ENCODE results near the gene GNL1. TPM values are rescaled to one million over a fixed set of nuclear protein-coding genes. Genes with fewer than 3 reads are reported as not detected.

GNL1 gene
- total and polyA plus RNA-seq, 9 of the 15 experiments (the other 6 are each of a cell fraction or from before 2014, with no cell fraction given): 0.73 to 112 (median 58.0) TPM

- Histone ChIP-seq H4K20me1 (replicated peaks; ENCODE audit: control insufficient read depth, insufficient read depth, low read length) (no peaks in the 10 kb centered on the region), H3K9ac (ENCODE audit: insufficient read depth in 1 of 2, low read depth in 2 of 2, low read length in 2 of 2) (no peak overlapping the region), H3K27me3 (ENCODE audit: control insufficient read depth in 2 of 2, insufficient read depth in 2 of 2, low read length in 2 of 2) (no peaks in the 10 kb centered on the region), H3K9me1 (ENCODE audit: control insufficient read depth, insufficient read depth, low read length) (no peaks in the 10 kb centered on the region), H3K4me1 (replicated peaks in 1 of 2; ENCODE audit: control insufficient read depth in 2 of 2, insufficient read depth in 2 of 2, low read length in 2 of 2) (peaks cover 2 to 3% of the 10 kb centered on the region in 2 experiments; a peak in 3 of 5 replicates), H3K4me3 (no peak overlapping the region), H3K36me3 (ENCODE audit: control insufficient read depth, insufficient read depth, low read length) (peaks cover 33% of the 10 kb centered on the region; the same call in 2 of the 3 replicates), H3K27ac (ENCODE audit: extremely low read depth, low read depth, low read length) (no peak overlapping the region), H3K9me3 (replicated peaks; ENCODE audit: control insufficient read depth, insufficient read depth, low read depth, low read length) (no peaks in the 10 kb centered on the region), H2AFZ (ENCODE audit: low read depth, low read length) (no peak overlapping the region), H3K79me2 (ENCODE audit: control insufficient read depth, insufficient read depth, low read length) (no peaks in the 10 kb centered on the region), H3K4me2 (ENCODE audit: insufficient read depth, low read length) (no peak overlapping the region)
- ATAC-seq (0 out of 3 replicates have a peak, but pooled peaks have one; percentile 8), DNase-seq (ENCODE audit: extremely low read depth in 1 of 4, low spot score in 3 of 4) (no peak), FAIRE-seq (no peak)
- 46% methylated on average over 1 of the region's 1 CpG for WGBS (ENCODE audit: insufficient coverage, low coverage, missing lambda C conversion rate)
- ChIA-PET CTCF (ENCODE audit: low intra/inter-chr PET ratio) (interaction anchor here (2.0 to 5.4 kb wide), 2 partner anchors 60 to 180 kb away, joined by 9 to 63 read pairs; no protein-coding TSS in a partner anchor), POLR2A (interaction anchor here (0.6 to 6.2 kb wide), 8 partner anchors 10 to 697 kb away, joined by 3 to 85 read pairs (median 3); partner anchors contain the start of genes GNL1 and PRR3)
- intact Hi-C loops (cut with micrococcal nuclease) (loop anchor here (5.0 kb wide), 1 partner anchor 189 kb away; no protein-coding TSS in a partner anchor), in situ Hi-C loops (cut with MboI) (no loop called here)
- no TSS peak for BruUV-seq (replicated peaks)
- TF ChIP-seq CBX3 (IDR thresholded peaks at IDR 0.05; ENCODE audit: borderline replicate concordance in 1 of 2, low read length in 2 of 2): no peak
- TF ChIP-seq NFYB (IDR thresholded peaks at IDR 0.05; ENCODE audit: extremely low read depth, insufficient read length): no peak
- no peak for TF ChIP-seq TFAP4 (CRISPR knock-in tag; IDR thresholded peaks at IDR 0.05; ENCODE audit: borderline replicate concordance)
- TF ChIP-seq SMAD3 (CRISPR knock-in tag; conservative IDR thresholded peaks at IDR 0.05): no peak
- TF ChIP-seq SMARCC2 (IDR thresholded peaks at IDR 0.05; ENCODE audit: low read depth): no peak
- TF ChIP-seq E2F3 (CRISPR knock-in tag; IDR thresholded peaks at IDR 0.05): no peak
- no peak for TF ChIP-seq DMBX1 (CRISPR knock-in tag; IDR thresholded peaks at IDR 0.05; ENCODE audit: borderline replicate concordance)
- TF ChIP-seq SMARCE1 (IDR thresholded peaks at IDR 0.05): no peak
- no peak for TF ChIP-seq FOXJ2 (tag; IDR thresholded peaks at IDR 0.05)
- no peak for TF ChIP-seq STAT5A (IDR thresholded peaks at IDR 0.05; ENCODE audit: borderline replicate concordance, low read length)
- TF ChIP-seq LCOR (CRISPR knock-in tag; IDR thresholded peaks at IDR 0.05): no peak
- TF ChIP-seq MIER1 (IDR thresholded peaks at IDR 0.05; ENCODE audit: low read depth): no peak
- peak; percentile 48; the same call in 1 of the 2 replicates for TF ChIP-seq MYNN (IDR thresholded peaks at IDR 0.05)
- TF ChIP-seq MYNN (CRISPR knock-in tag; IDR thresholded peaks at IDR 0.05): no peak
- no peak for TF ChIP-seq RAD21 (CRISPR knock-in tag; conservative IDR thresholded peaks at IDR 0.05 in 1 of 2, IDR thresholded peaks at IDR 0.05 in 1 of 2)
- no peak for TF ChIP-seq UBTF (IDR thresholded peaks at IDR 0.05; ENCODE audit: borderline replicate concordance in 1 of 2, low read depth in 2 of 2, low read length in 2 of 2)
- no peak for TF ChIP-seq ZNF41 (CRISPR knock-in tag; conservative IDR thresholded peaks at IDR 0.05)
- no peak for TF ChIP-seq ZNF354B (CRISPR knock-in tag; IDR thresholded peaks at IDR 0.05)
- no peak for TF ChIP-seq HIVEP1 (CRISPR knock-in tag; IDR thresholded peaks at IDR 0.05)
- TF ChIP-seq POLR2A (conservative IDR thresholded peaks at IDR 0.05): peak; percentile 26; the same call in 1 of the 2 replicates
- TF ChIP-seq MECOM (CRISPR knock-in tag; IDR thresholded peaks at IDR 0.05): no peak
- peak; percentile 12; the same call in 1 of the 2 replicates for TF ChIP-seq RFX1 (IDR thresholded peaks at IDR 0.05)
- no peak for TF ChIP-seq ZNF696 (CRISPR knock-in tag; conservative IDR thresholded peaks at IDR 0.05)
- no peak for TF ChIP-seq NFIC (IDR thresholded peaks at IDR 0.05)
Measured at GRCh38 chr6:30542915-30543314, 13.4 kb downstream of the GNL1 start.

All from K562 (cell line).